ENCODE data around the gene CPNE6.

GRCh38 chr14:24064091-24064795, 7.1 kb upstream of the CPNE6 start:
- TF ChIP-seq, protein P1, sequence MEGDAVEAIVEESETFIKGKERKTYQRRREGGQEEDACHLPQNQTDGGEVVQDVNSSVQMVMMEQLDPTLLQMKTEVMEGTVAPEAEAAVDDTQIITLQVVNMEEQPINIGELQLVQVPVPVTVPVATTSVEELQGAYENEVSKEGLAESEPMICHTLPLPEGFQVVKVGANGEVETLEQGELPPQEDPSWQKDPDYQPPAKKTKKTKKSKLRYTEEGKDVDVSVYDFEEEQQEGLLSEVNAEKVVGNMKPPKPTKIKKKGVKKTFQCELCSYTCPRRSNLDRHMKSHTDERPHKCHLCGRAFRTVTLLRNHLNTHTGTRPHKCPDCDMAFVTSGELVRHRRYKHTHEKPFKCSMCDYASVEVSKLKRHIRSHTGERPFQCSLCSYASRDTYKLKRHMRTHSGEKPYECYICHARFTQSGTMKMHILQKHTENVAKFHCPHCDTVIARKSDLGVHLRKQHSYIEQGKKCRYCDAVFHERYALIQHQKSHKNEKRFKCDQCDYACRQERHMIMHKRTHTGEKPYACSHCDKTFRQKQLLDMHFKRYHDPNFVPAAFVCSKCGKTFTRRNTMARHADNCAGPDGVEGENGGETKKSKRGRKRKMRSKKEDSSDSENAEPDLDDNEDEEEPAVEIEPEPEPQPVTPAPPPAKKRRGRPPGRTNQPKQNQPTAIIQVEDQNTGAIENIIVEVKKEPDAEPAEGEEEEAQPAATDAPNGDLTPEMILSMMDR (IDR thresholded peaks at IDR 0.05): no peak
- TF ChIP-seq POLR2AphosphoS5 (IDR thresholded peaks at IDR 0.05): no peak

Measured in upper lobe of left lung (tissue), 4 donors.